ENCODE data around the gene GM2A.

The GM2A gene

GRCh38 chr5:151208481-151208914, 44.5 kb upstream of the GM2A start:
- peak overlapping the region; percentile 36 for H3K4me2 ChIP-seq (ENCODE audit: low read length)
- H3K79me2 ChIP-seq (ENCODE audit: control insufficient read depth, low read length), result peaks cover 49% of the 10 kb centered on the region
- H3K9me3 ChIP-seq (ENCODE audit: control insufficient read depth, insufficient read depth, low read length), result no peaks in the 10 kb centered on the region

GRCh38 chr5:151212406-151212798, 40.6 kb upstream of the GM2A start:
- H3K4me3 ChIP-seq (ENCODE audit: low read length), result peak overlapping the region; percentile 95
- H3K27ac ChIP-seq (ENCODE audit: low read depth, low read length), result peak overlapping the region; percentile 98
- peaks cover 38% of the 10 kb centered on the region for H3F3A ChIP-seq (ENCODE audit: control insufficient read depth, insufficient read depth)
- H3K27me3 ChIP-seq (ENCODE audit: control insufficient read depth, low read length), result no peaks in the 10 kb centered on the region
- H3K4me1 ChIP-seq (ENCODE audit: control insufficient read depth, low read length), result peaks cover 82% of the 10 kb centered on the region
- H3K9me2 ChIP-seq (replicated peaks; ENCODE audit: control insufficient read depth, low read length), result no peaks in the 10 kb centered on the region
- no peaks in the 10 kb centered on the region for H3K9me3 ChIP-seq (ENCODE audit: control insufficient read depth, insufficient read depth, low read length)
- H3K4me2 ChIP-seq (ENCODE audit: low read length), result peak overlapping the region; percentile 95
- H4K20me1 ChIP-seq (ENCODE audit: control insufficient read depth, insufficient read depth, low read depth, low read length), result no peaks in the 10 kb centered on the region
- peaks cover 80% of the 10 kb centered on the region for H3K79me2 ChIP-seq (ENCODE audit: control insufficient read depth, low read length)
- peaks cover 56% of the 10 kb centered on the region for H3K36me3 ChIP-seq (ENCODE audit: control insufficient read depth, low read length)
- TF ChIP-seq, protein P1, sequence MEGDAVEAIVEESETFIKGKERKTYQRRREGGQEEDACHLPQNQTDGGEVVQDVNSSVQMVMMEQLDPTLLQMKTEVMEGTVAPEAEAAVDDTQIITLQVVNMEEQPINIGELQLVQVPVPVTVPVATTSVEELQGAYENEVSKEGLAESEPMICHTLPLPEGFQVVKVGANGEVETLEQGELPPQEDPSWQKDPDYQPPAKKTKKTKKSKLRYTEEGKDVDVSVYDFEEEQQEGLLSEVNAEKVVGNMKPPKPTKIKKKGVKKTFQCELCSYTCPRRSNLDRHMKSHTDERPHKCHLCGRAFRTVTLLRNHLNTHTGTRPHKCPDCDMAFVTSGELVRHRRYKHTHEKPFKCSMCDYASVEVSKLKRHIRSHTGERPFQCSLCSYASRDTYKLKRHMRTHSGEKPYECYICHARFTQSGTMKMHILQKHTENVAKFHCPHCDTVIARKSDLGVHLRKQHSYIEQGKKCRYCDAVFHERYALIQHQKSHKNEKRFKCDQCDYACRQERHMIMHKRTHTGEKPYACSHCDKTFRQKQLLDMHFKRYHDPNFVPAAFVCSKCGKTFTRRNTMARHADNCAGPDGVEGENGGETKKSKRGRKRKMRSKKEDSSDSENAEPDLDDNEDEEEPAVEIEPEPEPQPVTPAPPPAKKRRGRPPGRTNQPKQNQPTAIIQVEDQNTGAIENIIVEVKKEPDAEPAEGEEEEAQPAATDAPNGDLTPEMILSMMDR (IDR thresholded peaks at IDR 0.05; ENCODE audit: low read depth, low read length, poor library complexity, severe bottlenecking), result no peak
- TF ChIP-seq EZH2phosphoT487 (IDR thresholded peaks at IDR 0.05; ENCODE audit: borderline replicate concordance, low read length), result no peak

More at GRCh38 chr5:151208481-151208914, 44.5 kb upstream of the GM2A start:
- no peaks in the 10 kb centered on the region for H4K20me1 ChIP-seq (ENCODE audit: control insufficient read depth, insufficient read depth, low read depth, low read length)
- no peaks in the 10 kb centered on the region for H3K9me2 ChIP-seq (replicated peaks; ENCODE audit: control insufficient read depth, low read length)
- peak overlapping the region; percentile 12 for H3K4me3 ChIP-seq (ENCODE audit: low read length)
- no peak for TF ChIP-seq EZH2phosphoT487 (IDR thresholded peaks at IDR 0.05; ENCODE audit: borderline replicate concordance, low read length)
- TF ChIP-seq, protein P1 (IDR thresholded peaks at IDR 0.05; ENCODE audit: low read depth, low read length, poor library complexity, severe bottlenecking), result no peak
- peak overlapping the region; percentile 22 for H3K27ac ChIP-seq (ENCODE audit: low read depth, low read length)
- no peaks in the 10 kb centered on the region for H3K27me3 ChIP-seq (ENCODE audit: control insufficient read depth, low read length)
- H3F3A ChIP-seq (ENCODE audit: control insufficient read depth, insufficient read depth), result peaks cover 19% of the 10 kb centered on the region
- H3K4me1 ChIP-seq (ENCODE audit: control insufficient read depth, low read length), result peaks cover 71% of the 10 kb centered on the region
- peaks cover 29% of the 10 kb centered on the region for H3K36me3 ChIP-seq (ENCODE audit: control insufficient read depth, low read length)

GRCh38 chr5:151213803-151214613, 39.0 kb upstream of the GM2A start:
- H3K9me3 ChIP-seq (ENCODE audit: control insufficient read depth, insufficient read depth, low read length), result no peaks in the 10 kb centered on the region
- H3K9me2 ChIP-seq (replicated peaks; ENCODE audit: control insufficient read depth, low read length), result no peaks in the 10 kb centered on the region
- H3K4me2 ChIP-seq (ENCODE audit: low read length), result peak overlapping the region; percentile 95
- peaks cover 67% of the 10 kb centered on the region for H3K36me3 ChIP-seq (ENCODE audit: control insufficient read depth, low read length)
- peaks cover 83% of the 10 kb centered on the region for H3K4me1 ChIP-seq (ENCODE audit: control insufficient read depth, low read length)
- H3K79me2 ChIP-seq (ENCODE audit: control insufficient read depth, low read length), result peaks cover 81% of the 10 kb centered on the region
- no peaks in the 10 kb centered on the region for H3K27me3 ChIP-seq (ENCODE audit: control insufficient read depth, low read length)
- peaks cover 47% of the 10 kb centered on the region for H3F3A ChIP-seq (ENCODE audit: control insufficient read depth, insufficient read depth)
- TF ChIP-seq, protein P1 (IDR thresholded peaks at IDR 0.05; ENCODE audit: low read depth, low read length, poor library complexity, severe bottlenecking), result no peak
- no peak for TF ChIP-seq EZH2phosphoT487 (IDR thresholded peaks at IDR 0.05; ENCODE audit: borderline replicate concordance, low read length)
- no peaks in the 10 kb centered on the region for H4K20me1 ChIP-seq (ENCODE audit: control insufficient read depth, insufficient read depth, low read depth, low read length)
- peak overlapping the region; percentile 95 for H3K4me3 ChIP-seq (ENCODE audit: low read length)
- peak overlapping the region; percentile 98 for H3K27ac ChIP-seq (ENCODE audit: low read depth, low read length)

Data from DOHH2 (cell line).